Astrocyte (in vitro differentiated cells and primary cell): ENCODE data around the gene SSBP3.

Experiments used
- CTCF ChIP-seq: IDR thresholded peaks from 2 replicates; pipeline ENCODE4 v1.5.1; 2011; ENCODE audit warnings: low read depth, mild to moderate bottlenecking, inconsistent platforms, low read length, moderate library complexity; ENCODE audit not compliant: insufficient read depth
- EZH2 ChIP-seq: IDR thresholded peaks from 2 replicates; pipeline ENCODE4 v1.6.1; 2012; ENCODE audit warnings: mild to moderate bottlenecking, low read length, inconsistent platforms; ENCODE audit not compliant: insufficient read depth

- TF ChIP-seq CTCF (no peak), EZH2 (no peak)
Observed at GRCh38 chr1:54307305-54307704, 98.9 kb downstream of the SSBP3 start.
